ES-I3 (cell line): Measurements from ENCODE around the gene PITPNM1.

Source experiments
- H3K36me3 ChIP-seq: 2 replicates; pipeline ENCODE4 v1.6.1; 2013; ENCODE audit warnings: mild to moderate bottlenecking, low read length, control low read depth, moderate library complexity; ENCODE audit not compliant: insufficient read depth
- H3K4me1 ChIP-seq: 2 replicates; pipeline ENCODE4 v1.6.1; 2013; ENCODE audit warnings: mild to moderate bottlenecking, control low read depth, low read length; ENCODE audit not compliant: insufficient read depth
- H3K9ac ChIP-seq: 2 replicates; pipeline ENCODE4 v1.6.1; 2013; ENCODE audit warnings: low read depth, mild to moderate bottlenecking, low read length, moderate library complexity
- H3K9me3 ChIP-seq: 2 replicates; pipeline ENCODE4 v1.6.1; 2013; ENCODE audit warnings: mild to moderate bottlenecking, low read length, moderate library complexity; ENCODE audit not compliant: control insufficient read depth, insufficient read depth

PITPNM1 gene

GRCh38 chr11:67502328-67502979 lies 2.7 kb downstream of the PITPNM1 start:
- Histone ChIP-seq H3K9me3 (no peaks in the 10 kb centered on the region), H3K36me3 (no peaks in the 10 kb centered on the region), H3K4me1 (peaks cover 7% of the 10 kb centered on the region; the same call in 1 of the 2 replicates), H3K9ac (no peak overlapping the region)

DNA sequence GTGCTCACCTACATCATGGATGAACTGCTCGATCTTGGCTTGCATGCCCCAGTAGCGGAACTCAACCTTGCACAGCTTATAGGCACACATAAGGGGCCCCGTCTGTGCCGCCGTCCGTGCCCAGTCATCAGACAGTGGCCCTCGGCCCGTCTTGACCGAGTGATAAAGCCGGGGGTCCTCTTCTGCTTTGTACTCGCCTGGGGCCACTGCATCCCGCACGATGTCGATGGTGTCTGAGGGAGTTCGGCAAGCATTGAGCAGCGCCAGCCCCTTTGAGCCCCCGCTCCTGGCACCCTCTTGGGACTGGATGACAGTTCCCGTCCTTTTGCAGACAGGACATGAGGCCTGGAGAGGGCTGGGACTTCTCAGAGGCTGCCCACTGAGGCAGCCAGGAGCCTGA lies 3.3 kb downstream of the PITPNM1 start:
- Histone ChIP-seq H3K4me1 (peaks cover 7% of the 10 kb centered on the region; the same call in 1 of the 2 replicates), H3K9ac (no peak overlapping the region), H3K9me3 (no peaks in the 10 kb centered on the region), H3K36me3 (no peaks in the 10 kb centered on the region)

GRCh38 chr11:67500831-67501715 lies 4.1 kb downstream of the PITPNM1 start:
- H3K4me1 ChIP-seq, result peaks cover 7% of the 10 kb centered on the region; the same call in 1 of the 2 replicates
- H3K36me3 ChIP-seq, result no peaks in the 10 kb centered on the region
- no peak overlapping the region for H3K9ac ChIP-seq

GRCh38 chr11:67500484-67500821 lies 4.7 kb downstream of the PITPNM1 start:
- peaks cover 1% of the 10 kb centered on the region; the same call in 1 of the 2 replicates for H3K4me1 ChIP-seq
- no peaks in the 10 kb centered on the region; the same call in none of the 2 replicates for H3K36me3 ChIP-seq
- H3K9me3 ChIP-seq, result no peaks in the 10 kb centered on the region
- no peak overlapping the region for H3K9ac ChIP-seq

More at GRCh38 chr11:67500831-67501715, 4.1 kb downstream of the PITPNM1 start:
- no peaks in the 10 kb centered on the region for H3K9me3 ChIP-seq

DNA sequence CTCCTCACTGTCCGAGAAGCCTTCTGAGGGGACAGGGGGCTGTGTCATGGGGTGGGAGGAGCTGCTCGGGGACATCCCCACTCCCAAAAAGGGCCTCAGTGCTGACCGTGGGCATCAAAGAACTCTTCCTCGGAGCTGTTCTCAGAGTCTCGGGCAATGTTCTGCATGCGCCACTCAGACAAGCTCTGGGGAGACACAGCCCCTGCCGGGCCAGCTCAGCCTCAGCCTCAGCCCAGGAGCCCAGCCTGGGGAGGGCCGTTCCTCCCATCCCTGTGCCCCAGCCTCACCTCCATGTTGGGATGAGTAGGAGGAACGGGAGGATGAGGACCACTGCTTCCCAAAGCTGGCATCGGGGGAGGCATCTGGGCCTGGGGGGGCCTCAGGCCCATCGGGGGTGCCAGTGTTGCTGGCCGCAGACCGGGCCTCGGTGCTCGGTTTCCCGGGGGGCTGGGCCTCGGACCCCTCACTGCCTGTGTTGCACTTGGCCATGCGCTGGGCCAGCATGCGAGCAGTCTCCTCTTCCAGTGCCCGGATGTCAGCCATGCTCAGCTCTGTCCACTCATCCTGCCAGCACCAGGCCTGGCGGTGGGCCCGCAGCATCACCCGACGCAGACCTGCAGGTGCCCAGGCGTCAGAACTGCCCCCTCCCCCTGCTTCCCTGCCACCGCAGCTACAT lies 5.2 kb downstream of the PITPNM1 start:
- no peaks in the 10 kb centered on the region for H3K4me1 ChIP-seq
- H3K36me3 ChIP-seq, result no peaks in the 10 kb centered on the region; the same call in none of the 2 replicates
- H3K9ac ChIP-seq, result no peak overlapping the region
- no peaks in the 10 kb centered on the region for H3K9me3 ChIP-seq

DNA sequence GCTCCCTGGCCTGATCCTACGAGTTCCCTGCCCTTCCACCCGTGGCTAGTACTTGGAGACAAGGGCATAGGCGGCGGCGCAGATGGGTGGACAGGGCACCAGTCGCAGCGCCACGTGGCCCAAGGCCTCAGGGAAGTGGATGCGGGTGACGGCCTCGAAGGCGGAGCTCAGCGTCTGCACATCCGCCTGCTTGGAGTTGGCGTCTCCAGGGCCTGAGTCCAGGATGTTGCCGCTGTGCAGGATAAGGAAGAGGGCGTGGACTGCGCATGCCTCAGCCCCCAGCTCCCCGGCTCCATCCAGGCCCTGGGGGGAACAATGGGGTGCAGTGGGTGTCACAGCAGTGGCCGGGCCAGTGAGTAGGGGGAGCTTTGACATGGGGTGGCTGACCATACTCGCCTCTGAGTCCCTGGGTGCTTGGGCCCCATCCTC lies 6.6 kb downstream of the PITPNM1 start:
- Histone ChIP-seq H3K9me3 (no peaks in the 10 kb centered on the region), H3K36me3 (no peaks in the 10 kb centered on the region; the same call in none of the 2 replicates), H3K9ac (no peak overlapping the region), H3K4me1 (no peaks in the 10 kb centered on the region)

- H3K9ac ChIP-seq, result no peak overlapping the region
- H3K4me1 ChIP-seq, result no peaks in the 10 kb centered on the region
These were observed 7.4 kb downstream of the PITPNM1 start for GRCh38 chr11:67497656-67498291.

DNA sequence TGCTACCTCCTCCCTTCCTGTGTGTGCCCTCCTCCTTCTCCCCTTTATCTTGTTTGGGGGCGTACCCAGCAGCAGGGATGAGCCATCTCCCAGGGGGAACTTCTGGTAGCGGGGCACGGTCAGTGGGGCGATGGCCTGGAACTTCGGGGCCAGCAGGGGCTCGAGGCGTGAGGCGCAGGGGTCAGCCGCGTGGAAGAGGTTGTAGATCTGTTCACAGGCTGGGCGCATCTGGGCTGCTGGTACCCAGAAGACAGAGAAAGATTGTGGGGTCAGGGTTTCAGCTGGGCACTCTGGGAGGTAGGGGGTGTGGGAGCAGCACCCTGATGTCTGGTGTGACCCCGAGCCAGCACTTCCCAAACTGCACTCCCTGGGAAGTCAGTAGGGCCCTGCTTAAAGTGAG lies 9.1 kb downstream of the PITPNM1 start:
- Histone ChIP-seq H3K36me3 (no peaks in the 10 kb centered on the region; the same call in none of the 2 replicates), H3K9ac (no peak overlapping the region), H3K4me1 (no peaks in the 10 kb centered on the region), H3K9me3 (no peaks in the 10 kb centered on the region)

More at GRCh38 chr11:67497656-67498291, 7.4 kb downstream of the PITPNM1 start:
- Histone ChIP-seq H3K36me3 (no peaks in the 10 kb centered on the region; the same call in none of the 2 replicates), H3K9me3 (no peaks in the 10 kb centered on the region)

DNA sequence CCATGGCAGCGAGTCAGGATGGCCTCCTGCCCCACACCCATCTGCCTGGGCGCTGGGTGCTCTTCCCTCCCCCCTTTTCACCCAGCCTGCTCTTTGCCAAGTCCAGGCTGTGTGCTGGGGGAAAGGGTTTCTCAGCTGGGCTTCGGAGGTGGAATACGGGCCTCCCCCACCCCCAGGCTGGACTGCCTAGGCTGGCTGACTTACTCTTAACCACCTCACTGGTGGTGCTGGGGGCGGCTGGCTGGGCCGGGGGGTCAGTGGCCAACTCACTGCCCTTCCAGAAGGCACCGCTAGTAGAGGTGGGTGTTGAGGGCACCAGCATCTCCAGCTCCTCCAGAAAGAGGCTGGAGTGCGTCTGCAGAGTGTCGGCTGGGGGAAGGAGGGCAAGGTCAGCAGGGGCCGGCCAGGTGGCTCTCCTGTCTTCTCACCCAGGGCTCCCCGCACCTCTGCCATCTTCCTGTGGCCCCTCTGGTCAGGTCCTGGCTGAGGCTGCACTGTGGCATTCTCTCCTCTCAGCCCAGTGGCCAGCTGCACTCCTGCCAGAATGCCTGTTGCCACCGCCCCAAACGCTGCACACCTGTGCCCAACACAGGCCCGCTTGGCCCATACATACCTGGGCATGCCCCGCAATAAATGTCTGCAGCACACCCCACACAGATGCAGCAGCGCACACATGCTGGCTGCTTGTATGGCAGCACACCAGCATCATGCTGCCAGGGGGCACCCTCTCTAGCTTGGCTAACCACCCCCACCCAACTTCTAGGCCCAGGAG lies 9.7 kb downstream of the PITPNM1 start:
- Histone ChIP-seq H3K9ac (no peak overlapping the region), H3K4me1 (no peaks in the 10 kb centered on the region), H3K36me3 (no peaks in the 10 kb centered on the region; the same call in none of the 2 replicates), H3K9me3 (no peaks in the 10 kb centered on the region)

DNA sequence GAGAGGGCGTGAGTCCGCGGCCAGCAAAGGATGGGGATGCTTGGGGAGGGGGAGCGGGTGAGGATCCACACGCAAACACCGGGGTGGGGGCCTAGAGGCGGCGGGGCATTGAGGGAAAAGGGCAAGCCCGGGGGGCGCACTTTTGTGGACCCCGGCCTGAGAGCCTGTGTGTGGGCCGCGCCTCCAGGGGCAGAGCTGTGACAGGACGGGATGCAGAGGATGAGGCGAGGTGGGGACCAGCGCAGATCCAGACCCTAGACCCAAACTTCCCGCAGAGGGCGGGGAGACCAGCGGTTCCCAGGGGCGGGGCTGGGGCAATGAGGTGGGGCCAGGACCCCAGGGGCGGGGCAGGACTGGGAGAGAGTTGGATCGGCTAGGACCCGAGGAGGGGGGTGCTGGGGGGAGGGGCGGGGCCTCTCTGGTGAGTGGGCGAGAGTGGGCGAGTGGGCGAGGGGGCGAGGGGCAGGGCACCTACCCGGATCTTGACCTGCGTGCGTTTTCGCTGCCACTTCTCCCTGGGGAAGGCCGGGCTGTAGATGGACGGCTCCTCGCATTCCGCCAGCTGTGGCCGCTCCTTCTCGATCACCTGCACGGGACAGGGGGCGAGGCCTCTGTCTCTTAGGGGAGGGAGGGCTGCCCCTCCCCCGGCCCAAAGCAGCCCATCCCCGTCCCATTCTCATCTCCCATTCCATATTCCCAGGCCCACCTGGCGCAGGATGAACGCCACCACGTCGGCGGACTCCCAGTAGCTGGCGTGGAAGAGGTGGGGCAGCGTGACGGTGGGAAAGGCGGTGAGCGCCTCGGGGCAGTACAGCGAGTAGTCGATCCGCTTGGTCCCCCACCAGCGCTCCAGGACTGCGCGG lies 10.6 kb downstream of the PITPNM1 start:
- H3K9me3 ChIP-seq, result no peaks in the 10 kb centered on the region
- H3K9ac ChIP-seq, result no peak overlapping the region
- H3K36me3 ChIP-seq, result no peaks in the 10 kb centered on the region; the same call in none of the 2 replicates
- H3K4me1 ChIP-seq, result no peaks in the 10 kb centered on the region

- H3K4me1 ChIP-seq, result no peaks in the 10 kb centered on the region
- H3K9me3 ChIP-seq, result no peaks in the 10 kb centered on the region
- no peaks in the 10 kb centered on the region; the same call in none of the 2 replicates for H3K36me3 ChIP-seq
- no peak overlapping the region for H3K9ac ChIP-seq
These were observed 11.4 kb downstream of the PITPNM1 start for GRCh38 chr11:67493548-67494370.
